Measurements from ENCODE around the gene CLSTN2. TPM values are rescaled to one million over a fixed set of nuclear protein-coding genes. Genes with fewer than 3 reads are reported as not detected.

The CLSTN2 gene
- total RNA-seq, 2 donors from 2014 or later = 0.82 to 1.3 TPM

- TF ChIP-seq CTCF (IDR thresholded peaks at IDR 0.05) = no peak
- H3K9ac ChIP-seq (ENCODE audit: low read depth in 2 of 2, low read length in 2 of 2) = no peak overlapping the region
- no peak for DNase-seq
- H3K27ac ChIP-seq = no peak overlapping the region
- H3K4me1 ChIP-seq = no peaks in the 10 kb centered on the region
- intact Hi-C loops (cut with DNase I) = no loop called here
- no peaks in the 10 kb centered on the region for H3K9me3 ChIP-seq
- H3K4me3 ChIP-seq = no peak overlapping the region
- no peaks in the 10 kb centered on the region for H3K36me3 ChIP-seq
- no peaks in the 10 kb centered on the region for H3K27me3 ChIP-seq
These were observed 71.3 kb downstream of the CLSTN2 start for GRCh38 chr3:140006331-140006730.

- intact Hi-C loops (cut with DNase I) = no loop called here
- H3K9ac ChIP-seq (ENCODE audit: low read depth in 2 of 2, low read length in 2 of 2) = no peak overlapping the region
- TF ChIP-seq CTCF (IDR thresholded peaks at IDR 0.05) = no peak
- no peaks in the 10 kb centered on the region for H3K27me3 ChIP-seq
- no peaks in the 10 kb centered on the region for H3K36me3 ChIP-seq
- H3K27ac ChIP-seq = no peak overlapping the region
- H3K4me3 ChIP-seq = no peak overlapping the region
- H3K9me3 ChIP-seq = no peaks in the 10 kb centered on the region
- DNase-seq = no peak
- H3K4me1 ChIP-seq = no peaks in the 10 kb centered on the region
These were observed 72.1 kb downstream of the CLSTN2 start for GRCh38 chr3:140007081-140007480.

GRCh38 chr3:140007911-140008869, 73.2 kb downstream of the CLSTN2 start:
- TF ChIP-seq CTCF (IDR thresholded peaks at IDR 0.05) = no peak
- intact Hi-C loops (cut with DNase I) = no loop called here
- no peak for DNase-seq

GRCh38 chr3:140010391-140010790, 75.4 kb downstream of the CLSTN2 start:
- Histone ChIP-seq H3K4me1 (no peaks in the 10 kb centered on the region), H3K9ac (ENCODE audit: low read depth in 2 of 2, low read length in 2 of 2) (no peak overlapping the region), H3K27me3 (no peaks in the 10 kb centered on the region), H3K27ac (no peak overlapping the region), H3K36me3 (no peaks in the 10 kb centered on the region), H3K4me3 (no peak overlapping the region), H3K9me3 (no peaks in the 10 kb centered on the region)
- intact Hi-C loops (cut with DNase I) = no loop called here
- no peak for DNase-seq
- TF ChIP-seq CTCF (IDR thresholded peaks at IDR 0.05) = no peak

More at GRCh38 chr3:140007911-140008869, 73.2 kb downstream of the CLSTN2 start:
- H3K4me3 ChIP-seq = no peak overlapping the region
- H3K9ac ChIP-seq (ENCODE audit: low read depth in 2 of 2, low read length in 2 of 2) = no peak overlapping the region
- no peaks in the 10 kb centered on the region for H3K27me3 ChIP-seq
- H3K9me3 ChIP-seq = no peaks in the 10 kb centered on the region
- no peaks in the 10 kb centered on the region for H3K36me3 ChIP-seq
- no peaks in the 10 kb centered on the region for H3K4me1 ChIP-seq
- H3K27ac ChIP-seq = no peak overlapping the region

- Histone ChIP-seq H3K27ac (no peak overlapping the region), H3K9ac (ENCODE audit: low read depth in 2 of 2, low read length in 2 of 2) (no peak overlapping the region), H3K9me3 (no peaks in the 10 kb centered on the region), H3K4me3 (no peak overlapping the region), H3K27me3 (no peaks in the 10 kb centered on the region), H3K36me3 (no peaks in the 10 kb centered on the region), H3K4me1 (no peaks in the 10 kb centered on the region)
- intact Hi-C loops (cut with DNase I) = no loop called here
- no peak for DNase-seq
- TF ChIP-seq CTCF (IDR thresholded peaks at IDR 0.05) = no peak
These were observed 76.1 kb downstream of the CLSTN2 start for GRCh38 chr3:140011086-140011485.

Measured in colonic mucosa (tissue), 4 donors.